HG03558 (cell line): Measurements from ENCODE around the gene PIP5K1C.

ENCODE experiments used
- ATAC-seq: cut with Tn5 transposase; IDR thresholded peaks from one replicate; pipeline ENCODE4 v1.9.1; 2021; ENCODE audit warnings: moderate number of reproducible peaks; ENCODE audit not compliant: unreplicated experiment; ENCODE audit errors: extremely low read depth

The PIP5K1C gene

DNA sequence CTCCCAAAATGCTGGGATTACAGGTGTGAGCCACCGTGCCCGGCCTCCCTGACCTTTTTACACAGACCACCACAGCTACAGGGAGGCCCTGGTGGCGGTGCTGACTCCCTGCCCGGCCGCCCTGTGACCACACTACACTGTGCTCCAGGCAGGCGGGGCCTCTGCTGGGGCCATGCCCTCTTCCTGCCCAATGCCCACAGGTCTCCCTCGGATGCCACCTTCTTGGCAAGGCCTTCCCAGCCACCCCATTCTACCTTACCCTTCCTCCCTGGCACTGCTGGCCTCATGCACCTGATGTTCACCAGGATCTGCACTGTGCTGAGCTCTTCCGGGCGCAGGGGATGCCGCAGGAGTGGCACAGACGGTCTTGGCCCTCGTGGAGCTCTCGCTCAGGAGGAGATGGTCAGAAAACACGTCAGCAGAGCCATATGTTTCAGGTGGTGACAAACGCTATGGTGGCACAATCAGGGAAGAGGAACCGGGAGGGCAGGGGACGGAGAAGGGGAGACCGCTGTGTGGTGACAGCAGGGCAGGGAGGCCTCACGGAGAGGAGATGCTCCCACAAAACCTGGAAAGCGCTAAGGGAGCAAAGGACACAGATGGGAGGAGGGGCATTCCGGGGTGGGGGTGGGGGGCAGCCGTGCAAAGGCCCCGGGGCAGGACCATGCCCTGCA is 4.1 kb downstream of the PIP5K1C start:
- no peak for ATAC-seq

DNA sequence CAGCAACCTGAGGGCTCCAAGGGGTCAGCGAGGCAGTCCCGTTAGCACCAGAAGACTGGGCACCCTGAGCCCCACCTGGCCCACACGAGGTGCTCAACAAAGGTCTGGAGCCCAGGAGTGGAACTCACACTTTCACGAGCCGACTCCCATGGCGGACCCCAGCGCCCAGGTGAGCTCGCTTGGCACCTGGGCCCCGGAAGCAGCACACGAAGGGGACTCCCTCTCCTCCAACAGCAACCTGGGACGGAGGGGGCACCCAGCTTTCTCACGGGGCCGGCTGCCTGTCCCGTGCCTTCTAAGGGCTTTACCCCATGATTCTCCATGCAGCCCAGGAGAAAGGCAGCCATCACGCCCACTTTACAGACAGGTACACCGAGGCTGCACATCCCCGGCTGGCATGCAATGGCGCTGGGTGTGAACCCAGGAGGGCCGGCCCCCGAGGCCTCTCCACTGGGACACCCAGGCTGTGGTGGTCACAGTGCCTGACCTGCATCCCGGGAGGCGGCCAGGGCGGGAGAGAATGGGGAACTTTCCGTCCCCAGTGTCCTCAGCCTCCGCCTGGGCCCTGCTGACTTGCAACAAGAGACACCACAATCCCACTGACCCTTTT is 5.0 kb downstream of the PIP5K1C start:
- ATAC-seq, result no peak

DNA sequence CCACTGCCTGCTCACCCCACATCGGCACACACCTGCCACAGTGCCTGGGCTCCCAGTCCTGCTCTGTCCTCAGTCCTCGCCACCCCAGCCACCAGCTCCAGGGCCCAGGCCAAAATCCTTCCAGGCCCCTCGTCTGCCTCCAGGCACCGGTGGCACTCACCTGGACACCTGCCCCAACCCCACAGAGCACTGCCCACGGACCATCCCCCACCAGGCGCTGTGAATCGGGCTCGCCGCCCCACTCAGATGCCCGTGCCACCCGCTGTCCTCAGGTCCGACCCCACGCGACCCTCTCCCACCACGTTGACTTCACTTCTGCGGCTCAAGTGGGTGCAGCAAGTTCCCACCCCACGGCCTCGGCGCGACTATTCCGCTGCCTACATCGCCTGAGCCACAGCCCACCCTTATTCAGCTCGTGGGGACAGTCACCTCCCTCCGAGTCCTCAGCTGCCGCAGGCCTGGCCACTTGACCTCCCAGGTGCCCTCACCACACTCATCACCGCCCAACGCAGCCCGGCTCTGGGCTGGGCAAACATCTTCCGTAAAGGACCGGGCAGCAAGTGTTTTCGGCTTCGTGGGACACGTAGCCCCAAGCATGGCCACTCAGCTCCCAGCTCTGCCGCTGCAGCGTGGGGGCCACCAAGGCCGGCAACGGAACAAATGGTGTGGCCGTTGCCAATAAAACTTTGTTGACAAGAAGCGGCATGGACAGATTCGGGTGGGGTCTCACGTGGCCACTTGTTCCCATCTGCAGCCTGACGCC is 5.7 kb downstream of the PIP5K1C start:
- no peak for ATAC-seq

DNA sequence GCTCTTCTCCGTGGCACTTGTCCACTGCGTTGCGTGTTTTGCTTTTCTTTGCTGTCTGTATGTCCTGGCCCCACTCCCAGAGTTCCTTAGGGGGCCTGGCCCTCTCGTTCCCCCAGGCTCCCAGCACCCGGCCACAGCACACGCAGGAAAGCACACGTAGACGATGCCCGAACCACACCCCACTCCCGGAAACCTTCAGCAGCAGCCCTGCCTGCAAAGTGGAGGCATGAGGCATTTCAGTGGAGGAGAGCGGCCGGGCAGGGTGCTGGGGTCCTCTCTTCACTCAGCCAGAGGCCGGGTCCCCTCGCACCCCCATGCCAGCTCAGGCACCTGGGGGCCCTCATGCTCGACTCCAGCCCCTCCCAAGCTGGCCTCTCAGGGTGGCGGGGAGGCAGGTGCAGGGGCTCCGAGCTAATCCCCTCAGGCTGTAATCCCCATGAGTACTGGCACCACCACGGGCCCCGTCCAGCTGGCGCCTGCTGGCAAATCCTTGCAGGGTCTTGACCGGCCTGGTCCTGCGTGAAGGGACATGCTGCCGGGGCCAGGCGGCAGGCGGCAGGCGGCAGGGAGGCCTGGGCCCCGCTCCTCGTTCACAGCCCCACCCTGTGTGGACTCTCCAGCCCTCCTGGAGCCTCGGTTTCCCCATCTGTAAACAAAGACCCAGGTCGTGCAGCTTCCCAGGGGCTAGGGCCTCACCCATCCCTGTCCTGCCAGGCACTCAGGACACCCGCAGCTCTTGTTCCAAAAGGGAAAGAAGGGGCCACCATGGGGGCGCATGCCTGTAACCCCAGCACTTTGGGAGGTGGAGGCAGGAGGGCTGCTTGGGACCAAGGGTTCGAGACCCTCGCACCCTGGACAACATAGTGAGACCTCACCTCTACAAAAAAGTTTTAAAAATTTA is 7.0 kb downstream of the PIP5K1C start:
- ATAC-seq, result no peak

DNA sequence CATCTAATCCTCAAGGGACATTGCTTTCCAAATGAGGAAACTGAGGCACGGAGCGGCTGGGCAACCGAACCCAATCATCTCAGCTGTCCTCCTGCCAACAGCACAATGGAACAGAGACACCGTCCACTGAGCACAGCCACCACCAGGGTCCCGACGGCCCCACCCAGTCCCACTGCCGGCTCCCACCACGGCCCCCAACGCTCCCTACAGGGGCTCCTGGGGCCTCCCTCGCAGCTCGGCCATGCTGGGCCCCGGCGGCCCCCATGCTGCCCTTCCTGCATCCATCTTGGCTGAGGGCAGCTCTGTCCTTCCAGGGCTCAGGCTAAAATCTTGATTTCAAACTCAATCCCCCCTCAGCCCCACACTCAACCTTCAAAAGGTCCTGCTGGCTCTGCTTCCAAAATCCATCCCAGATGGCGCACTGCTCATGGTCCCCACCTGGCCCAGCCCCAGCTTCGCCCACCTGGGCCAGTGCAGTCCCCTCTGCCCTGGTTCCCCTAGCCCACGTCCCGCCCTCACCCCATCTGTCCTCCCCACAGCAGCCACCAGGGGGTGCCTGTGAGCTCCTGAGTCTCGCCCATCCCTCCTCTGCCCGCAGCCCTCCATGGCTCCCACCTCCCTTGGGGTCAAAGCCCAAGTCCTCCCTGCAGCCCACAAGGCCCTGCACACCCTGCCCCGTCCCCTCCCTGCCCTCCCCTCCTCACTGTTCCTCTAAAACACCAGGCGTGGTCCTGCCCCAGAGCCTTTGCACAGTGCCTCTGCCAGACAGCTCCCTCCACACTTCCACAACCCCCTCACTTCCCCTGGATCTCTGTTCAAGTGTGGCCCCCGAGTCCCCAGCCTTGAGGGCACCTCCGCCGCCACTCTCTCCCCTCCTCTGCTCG is 7.9 kb downstream of the PIP5K1C start:
- ATAC-seq, result no peak

DNA sequence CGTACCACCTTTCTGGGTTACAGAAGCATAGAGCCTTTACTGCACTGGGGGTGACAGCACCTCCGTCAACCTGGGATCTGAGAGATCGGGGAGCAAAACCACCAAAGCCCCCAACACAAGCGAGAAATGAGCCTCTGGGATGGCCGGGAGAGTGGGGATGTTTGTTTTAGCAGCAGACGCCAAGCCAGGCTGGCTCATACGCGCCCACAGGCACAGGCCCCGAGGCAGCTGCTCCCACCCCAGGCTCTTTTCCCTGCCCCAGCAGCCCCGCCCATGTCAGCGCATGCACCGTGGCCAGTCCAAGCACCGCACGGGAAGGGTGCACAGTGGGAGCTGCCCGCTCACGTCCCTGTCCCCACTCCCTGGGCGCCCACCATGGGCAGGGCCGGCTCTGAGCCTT is 8.5 kb downstream of the PIP5K1C start:
- ATAC-seq, result no peak

DNA sequence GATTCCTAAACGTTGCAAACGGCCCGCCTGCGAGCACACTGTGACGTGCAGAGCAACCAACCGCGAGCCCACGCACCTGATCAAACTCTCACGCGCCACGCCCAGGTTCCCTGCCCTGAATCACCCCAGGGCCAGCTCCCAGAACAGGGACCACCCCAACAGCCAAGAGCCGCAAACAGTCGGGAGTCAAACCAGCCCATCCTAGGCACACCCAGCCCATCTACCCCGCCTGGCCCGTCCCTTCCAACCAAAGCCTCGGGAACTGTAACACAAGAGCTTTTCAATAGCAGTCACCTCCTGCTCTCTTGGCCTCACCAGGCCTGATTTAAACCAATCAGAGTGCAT is 8.9 kb downstream of the PIP5K1C start:
- ATAC-seq, result no peak

DNA sequence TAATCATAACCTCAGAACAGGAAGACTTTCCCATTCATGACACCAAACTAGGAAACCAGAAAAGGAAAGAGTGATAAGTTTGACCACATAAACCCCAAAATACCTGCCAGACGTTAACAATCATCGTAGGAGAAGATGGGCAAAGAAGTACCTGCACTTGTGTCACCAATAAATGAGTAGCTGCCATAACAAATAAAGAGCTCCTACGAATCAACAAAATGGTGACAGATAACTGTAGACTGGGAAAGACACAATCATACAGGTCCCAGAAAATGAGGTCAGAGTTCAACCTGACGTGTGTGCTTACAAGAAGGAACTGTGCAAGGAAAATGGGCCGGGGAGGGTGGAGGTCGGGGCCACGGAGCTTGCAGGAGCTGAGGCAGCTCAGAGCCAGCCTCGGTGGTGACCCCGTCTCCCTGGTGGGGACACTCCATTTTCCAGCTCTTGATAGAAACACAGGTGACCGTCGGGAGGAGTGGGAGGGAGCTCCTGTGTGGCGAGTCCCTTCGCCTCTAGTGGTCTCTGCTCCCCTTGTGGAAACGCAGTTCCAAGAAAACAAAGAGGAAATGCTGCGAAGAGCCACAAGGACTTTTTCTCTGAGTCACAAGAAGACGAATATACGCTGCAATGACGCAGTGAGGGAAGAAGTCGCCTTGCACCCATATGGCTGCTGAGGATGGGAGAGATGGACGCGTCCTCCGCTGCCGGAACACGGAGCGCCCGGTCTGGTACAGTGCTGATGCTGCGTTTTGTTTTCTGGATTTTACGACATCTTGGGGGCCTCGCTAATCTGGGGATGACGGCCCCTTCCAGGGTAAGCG is 9.5 kb downstream of the PIP5K1C start:
- no peak for ATAC-seq

DNA sequence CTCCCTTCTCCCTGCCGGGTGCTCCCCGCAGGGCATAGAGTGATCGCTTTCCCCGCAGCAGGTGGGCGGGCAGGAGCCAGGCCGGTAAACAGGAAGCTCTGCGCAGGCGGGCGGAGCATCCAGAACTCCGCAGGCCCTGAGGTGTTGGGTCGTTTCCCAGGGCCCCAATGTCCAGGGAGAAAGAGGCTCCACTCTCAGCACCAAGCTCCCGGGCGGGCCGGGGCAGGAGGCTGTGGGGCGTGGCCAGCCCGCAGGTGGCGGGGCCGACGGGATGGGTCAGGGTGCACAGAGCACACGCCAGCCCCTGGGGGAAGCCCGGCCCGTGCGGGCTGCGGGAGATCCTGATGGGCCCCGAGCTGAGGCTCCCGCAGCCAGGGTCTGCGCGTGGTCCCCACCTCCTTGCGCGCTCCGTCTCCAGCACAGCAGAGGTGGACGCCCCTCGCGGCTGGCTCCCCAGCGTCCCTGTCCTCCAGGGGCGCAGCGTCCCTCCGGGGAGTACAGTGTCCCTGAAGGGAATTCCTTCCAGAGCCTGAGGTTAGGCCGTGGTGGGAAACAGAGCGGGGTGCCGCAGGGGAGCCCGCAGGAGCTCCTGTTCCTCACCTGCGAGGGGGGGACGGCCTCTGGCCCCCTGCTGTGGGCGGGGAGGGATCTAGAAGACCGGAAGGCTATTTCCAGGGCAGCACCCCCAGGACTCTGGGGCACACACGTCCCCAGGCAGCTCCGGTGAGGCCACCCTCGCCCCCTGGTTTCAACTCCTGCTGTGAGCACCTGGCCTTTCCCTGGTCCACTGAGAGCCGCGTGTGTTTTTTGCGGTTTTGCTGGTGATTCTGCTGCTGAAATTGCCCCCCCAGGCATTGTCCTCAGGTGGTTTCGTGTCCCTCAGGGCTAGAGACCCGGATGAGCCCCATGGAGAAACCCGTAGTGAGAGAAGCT is 12.2 kb downstream of the PIP5K1C start:
- ATAC-seq, result no peak

DNA sequence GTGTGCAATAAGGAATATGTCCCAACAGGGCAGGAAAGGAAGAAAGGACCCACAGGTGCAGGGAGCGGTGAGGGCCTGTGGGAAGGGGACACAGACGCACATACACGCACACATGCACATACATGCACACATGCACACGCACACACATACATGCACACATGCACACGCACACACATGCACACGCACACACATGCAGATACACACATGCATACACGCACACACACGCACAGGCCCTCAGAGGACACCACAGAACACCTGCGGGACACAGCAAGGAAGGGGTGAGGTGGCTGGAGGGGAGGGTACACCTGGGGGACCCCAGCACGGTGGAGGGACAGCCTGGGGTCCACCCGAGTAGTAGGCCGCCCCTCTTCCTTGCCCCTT is 12.9 kb downstream of the PIP5K1C start:
- ATAC-seq, result no peak

DNA sequence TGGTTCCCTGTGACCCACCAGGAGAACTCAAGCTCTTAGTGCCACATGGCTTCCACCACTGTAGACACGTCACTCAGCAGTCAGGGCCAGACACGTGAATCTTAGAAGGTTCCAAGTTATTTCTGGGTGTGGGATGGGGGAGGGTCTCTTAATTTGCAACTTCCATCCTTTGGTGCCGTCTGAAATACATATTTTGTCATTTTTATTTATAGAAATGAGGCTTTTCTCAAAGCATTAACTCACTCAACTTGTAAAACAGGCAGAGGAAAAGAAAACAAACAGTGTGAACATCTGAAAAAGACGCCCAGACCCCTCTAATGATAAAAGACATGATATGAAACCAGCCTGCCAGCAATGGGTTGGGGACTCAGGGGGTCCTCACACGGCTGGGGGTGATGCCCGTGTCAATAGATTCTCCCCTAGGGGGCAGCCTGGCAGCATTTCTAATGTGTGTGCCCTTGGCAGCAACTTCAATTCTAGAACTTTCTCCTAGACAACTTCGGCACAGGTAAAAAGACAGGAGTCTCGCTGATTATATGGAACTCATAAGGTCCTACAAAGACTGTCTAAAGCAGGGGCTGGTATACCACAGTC is 15.4 kb downstream of the PIP5K1C start:
- ATAC-seq, result no peak

DNA sequence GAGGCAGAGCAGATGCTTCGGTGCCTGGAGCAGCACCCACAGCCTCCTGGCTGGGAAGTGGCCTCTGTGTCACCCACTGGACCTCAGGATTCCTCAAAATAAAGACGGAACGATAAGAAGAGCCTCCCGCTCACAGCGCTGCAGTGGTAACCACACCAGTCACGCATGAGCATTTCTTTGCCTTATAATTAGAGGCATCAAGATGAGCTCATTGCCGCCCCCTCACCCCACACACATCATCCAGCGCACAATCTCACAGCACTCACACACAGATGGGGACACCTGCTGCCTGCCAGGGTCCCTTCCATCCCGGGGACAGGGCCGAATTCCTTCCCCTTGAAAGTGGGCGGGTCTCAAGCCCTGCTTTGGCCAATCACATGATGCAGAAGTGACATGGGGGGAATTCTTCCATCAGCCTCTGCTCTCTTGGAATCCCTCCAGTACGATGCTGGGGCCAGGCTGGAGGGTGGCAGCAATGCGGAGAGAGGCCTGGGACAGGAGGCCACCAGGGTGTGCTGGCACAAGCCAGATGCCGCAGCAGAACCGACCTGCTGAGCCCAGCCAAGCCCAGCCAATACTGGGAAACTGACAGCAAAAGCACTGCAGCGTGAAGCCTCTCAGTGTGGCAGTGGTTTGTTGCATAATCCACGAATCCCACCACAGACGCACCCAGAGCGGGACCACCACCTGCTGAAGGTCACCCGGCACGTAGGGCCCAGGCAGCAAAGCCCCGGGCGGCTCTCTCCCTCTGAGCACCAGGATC is 16.0 kb downstream of the PIP5K1C start:
- no peak for ATAC-seq

DNA sequence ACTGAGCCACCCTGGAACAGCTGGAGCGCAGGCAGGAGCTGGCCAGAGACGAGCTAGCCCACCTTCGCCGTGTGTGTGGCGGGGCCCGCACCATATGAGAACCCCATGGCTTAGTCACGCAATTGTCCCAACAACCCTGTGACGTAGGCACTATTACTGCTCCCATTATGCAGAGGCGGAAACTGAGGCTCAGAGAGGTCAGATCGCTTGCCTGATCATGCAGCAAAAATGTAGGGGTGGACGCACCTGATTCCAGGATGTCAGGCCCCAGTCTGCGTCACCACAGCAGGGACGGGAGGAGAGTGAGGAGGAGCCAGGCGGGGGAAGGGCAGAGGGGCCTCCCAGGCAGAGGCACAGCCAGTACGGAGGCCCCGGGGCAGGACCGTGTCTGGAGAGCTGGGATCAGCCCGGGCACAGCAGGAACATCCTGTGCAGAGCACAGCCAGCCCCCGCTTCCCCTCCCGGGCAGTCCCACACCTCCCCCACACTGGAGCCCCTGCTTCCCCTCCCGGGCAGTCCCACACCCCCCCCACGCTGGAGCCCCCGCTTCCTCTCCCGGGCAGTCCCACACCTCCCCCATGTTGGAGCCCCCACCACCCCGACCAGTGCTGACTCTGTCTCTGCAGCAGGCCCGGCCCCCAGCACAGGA is 16.7 kb downstream of the PIP5K1C start:
- no peak for ATAC-seq

DNA sequence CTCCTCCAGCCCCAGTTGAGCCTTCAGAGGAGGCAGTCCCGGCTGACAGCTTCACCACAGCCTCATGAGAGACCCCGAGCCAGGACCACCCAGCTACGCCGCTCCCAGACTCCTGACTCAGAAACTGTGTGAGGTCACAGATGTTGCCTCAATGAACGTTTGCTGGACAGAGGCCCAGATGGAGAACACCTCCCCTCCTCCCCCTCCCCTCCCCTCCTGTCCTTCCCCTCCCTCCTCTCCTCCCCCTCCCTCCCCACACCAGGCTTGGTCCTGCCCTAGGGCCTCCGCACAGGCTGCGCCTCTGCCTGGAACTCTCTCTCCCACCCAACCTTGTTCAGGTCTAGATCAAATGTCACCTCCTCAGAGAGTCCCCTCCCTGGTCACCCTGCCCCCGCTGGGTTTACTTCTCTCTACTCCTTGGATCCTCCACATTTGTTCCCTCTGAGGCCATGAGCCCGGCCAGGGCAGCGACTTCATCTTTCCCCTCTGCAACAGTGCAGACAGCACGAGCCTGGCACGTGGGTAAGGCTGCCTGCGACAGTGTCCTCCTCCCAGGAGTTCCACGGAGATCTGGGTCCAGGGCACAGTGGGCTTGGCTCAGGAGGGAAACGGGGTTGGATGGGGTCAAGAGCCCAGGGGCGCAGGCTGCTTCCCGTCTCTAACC is 17.4 kb downstream of the PIP5K1C start:
- no peak for ATAC-seq

DNA sequence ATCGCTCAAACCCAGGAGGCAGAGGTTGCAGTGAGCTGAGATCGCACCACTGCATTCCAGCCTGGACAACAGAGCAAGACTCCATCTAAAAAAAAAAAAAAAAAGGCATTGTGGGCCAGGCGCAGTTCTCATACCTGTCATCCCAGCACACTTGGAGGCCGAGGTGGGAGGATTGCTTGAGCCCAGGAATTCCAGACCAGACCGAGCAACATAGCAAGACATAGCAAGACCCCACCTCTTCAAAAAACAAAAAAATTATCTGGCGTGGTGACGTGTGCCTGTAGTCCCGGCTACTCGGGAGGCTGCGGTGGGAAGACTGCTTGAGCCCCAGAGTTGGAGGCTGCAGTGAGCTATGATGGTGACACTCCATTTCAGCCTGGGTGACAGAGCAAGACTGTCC is 18.0 kb downstream of the PIP5K1C start:
- no peak for ATAC-seq

DNA sequence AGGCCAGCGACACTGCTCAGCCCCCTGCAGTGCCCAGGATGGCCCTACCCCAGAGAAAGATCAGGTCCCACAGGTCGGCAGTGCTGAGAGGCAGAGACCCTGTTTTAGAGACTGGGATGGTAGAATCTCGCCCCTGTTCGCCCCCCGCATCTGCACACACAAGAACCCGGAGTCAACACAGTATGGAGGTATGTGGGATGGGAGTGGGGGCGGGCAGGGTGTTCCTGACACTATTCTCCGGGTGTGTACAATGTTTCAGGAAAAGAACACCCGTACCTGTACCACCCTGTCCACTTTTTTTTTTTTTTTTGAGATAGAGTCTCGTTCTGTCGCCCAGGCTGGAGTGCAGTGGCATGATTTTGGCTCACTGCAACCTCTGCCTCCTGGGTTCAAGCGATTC is 19.3 kb downstream of the PIP5K1C start:
- ATAC-seq, result no peak
